Measurements from ENCODE around the gene SMG9.

DNA sequence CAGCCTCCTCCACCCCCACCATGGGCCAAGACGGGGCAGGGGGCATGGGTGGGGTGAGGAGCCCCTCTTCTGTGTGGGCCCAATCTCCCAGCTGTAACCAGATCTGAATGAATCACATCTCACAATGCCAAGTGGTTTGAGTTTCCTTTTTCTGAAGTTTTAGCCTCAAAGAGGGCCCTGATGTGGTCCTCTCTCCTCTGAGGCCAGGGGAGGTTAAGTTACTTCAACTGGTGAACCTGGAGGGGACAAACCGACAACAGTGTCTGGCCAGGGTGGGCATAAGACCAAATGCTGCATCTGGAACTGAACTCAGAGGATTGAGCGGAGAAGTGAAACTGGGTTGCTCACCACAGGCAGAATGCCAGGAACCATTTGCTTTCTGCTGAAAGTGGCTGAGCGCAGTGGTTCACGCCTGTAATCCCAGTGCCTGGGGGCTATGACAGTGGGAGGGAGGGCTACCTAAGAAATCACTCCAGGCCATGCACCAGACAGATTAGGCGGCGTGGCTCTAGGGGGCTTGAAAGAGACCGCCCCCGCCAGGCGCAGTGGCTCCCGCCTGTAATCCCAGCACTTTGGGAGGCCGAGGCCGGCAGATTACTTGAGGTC is 54.3 kb downstream of the SMG9 start:
- TF ChIP-seq, protein P1, sequence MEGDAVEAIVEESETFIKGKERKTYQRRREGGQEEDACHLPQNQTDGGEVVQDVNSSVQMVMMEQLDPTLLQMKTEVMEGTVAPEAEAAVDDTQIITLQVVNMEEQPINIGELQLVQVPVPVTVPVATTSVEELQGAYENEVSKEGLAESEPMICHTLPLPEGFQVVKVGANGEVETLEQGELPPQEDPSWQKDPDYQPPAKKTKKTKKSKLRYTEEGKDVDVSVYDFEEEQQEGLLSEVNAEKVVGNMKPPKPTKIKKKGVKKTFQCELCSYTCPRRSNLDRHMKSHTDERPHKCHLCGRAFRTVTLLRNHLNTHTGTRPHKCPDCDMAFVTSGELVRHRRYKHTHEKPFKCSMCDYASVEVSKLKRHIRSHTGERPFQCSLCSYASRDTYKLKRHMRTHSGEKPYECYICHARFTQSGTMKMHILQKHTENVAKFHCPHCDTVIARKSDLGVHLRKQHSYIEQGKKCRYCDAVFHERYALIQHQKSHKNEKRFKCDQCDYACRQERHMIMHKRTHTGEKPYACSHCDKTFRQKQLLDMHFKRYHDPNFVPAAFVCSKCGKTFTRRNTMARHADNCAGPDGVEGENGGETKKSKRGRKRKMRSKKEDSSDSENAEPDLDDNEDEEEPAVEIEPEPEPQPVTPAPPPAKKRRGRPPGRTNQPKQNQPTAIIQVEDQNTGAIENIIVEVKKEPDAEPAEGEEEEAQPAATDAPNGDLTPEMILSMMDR (IDR thresholded peaks at IDR 0.05 in 4 of 5, conservative IDR thresholded peaks at IDR 0.05 in 1 of 5), result no peak
- no peak for TF ChIP-seq POLR2A (IDR thresholded peaks at IDR 0.05)

All from gastrocnemius medialis (tissue), 4 donors.